ENCODE data around the gene ZNF23.
A peak's percentile ranks its signal among the peaks of the same experiment; 100 is the strongest.

The ZNF23 gene

DNA sequence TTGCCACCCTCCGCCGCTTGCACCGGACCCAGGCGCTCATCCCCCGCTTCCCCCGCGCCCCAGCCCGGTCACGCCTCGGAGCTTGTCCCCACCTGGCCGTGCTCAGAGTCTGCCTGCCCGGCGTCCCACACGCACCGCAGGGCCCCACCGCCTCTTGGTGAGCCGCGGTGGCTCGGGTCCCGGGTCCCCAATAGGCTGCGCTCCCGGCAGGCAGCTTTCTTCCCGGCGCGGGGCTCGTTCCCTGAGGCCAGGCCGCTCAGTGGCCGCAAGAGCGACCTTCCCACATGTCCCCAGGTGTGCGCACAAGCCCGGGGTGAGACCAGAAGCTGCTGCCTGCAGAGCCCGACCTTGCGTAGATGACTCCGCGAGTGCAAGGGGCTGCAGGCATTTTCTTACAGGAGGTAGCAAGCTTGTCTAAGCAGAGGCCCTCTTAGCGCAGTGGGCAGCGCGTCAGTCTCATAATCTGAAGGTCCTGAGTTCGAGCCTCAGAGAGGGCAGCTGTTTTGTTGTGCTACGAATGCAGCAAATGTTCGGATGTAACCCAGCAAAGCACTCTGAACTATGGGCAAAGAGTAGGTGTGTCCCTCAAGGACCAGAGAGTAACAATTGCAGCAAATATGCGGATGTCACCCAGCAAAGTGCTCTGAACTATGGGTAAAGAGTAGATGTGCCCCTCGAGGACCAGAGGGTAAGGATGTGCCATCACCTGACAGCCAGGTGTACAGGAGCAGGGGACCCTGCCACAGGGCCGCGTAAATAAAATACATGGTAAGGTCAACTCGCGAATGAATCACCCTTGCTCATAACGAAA lies 35.8 kb downstream of the ZNF23 start:
- peak; percentile 67 for DNase-seq (ENCODE audit: low spot score)

DNA sequence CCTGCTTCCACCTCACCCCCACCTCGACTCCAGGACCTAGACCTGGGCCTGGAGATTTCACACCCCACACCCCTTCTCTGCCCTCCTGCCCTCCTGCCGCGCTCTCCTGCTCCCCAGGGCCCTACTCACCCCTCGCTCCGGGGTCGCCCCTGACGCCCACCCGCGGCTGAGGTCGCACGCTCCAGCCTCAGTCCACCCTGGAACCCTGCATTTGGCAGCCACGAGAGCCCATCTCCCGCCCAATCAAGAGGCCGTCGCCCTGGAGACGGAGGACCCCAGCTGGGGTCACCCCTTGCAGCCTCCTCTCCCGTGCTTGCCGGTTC lies 36.3 kb downstream of the ZNF23 start:
- no peak for DNase-seq (ENCODE audit: low spot score)

DNA sequence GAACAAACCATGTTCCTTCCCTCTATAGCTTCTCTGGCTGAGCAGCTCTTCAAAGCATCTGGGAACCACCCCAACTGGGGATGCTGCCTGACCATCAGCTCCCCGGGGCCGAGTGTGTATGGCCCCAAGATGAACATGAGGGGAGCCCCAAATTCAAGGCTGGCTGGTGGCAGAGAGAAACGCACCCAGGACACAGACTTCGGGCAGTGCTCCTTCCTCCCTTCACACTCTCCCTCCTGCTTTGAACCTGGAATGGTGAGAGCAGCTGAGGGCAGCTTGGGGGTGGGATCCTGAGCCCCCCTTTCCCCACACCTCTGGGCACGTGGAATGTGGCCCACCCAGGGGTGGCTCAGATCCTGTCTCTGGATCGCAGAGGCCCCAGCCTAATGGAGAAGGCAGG lies 37.4 kb downstream of the ZNF23 start:
- DNase-seq (ENCODE audit: low spot score), result no peak

DNA sequence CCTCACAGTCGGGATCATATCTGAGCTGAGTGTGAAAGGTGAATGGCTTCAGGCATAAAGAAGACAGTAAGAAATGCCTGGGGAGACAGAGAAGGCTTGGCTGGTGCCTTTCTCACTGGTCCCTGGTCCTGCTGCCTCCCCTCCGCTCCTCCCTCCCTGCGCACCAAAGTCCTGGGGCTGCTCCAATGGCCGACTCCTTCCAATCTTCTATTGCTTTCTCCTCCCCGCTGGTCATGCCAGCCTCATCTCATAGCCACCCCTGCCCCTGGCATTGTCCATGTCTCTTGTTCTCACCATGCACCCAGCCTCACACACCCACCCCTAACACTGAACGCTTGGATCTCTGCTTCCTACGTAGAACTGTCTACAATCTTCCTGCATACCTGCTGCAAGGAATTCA lies 38.2 kb downstream of the ZNF23 start:
- DNase-seq (ENCODE audit: low spot score), result no peak

DNA sequence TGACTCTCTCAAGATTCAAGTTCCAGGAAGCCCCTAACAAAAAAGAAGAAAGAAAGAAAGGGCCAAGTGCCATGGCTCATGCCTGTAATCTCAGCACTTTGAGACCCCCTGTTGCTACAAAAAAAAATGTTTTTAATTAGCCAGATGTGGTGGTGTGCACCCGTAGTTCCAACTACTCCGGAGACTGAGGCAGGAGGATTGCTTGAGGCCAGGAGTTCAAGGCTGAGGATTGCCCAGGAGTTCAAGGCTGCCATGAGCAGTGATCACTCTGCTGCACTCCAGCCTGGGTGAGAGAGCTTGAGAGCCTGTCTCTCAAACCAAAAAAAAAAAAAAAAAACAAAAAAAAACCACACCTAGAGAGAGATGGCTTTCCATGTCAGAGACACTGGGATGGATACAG lies 39.0 kb downstream of the ZNF23 start:
- no peak for DNase-seq (ENCODE audit: low spot score)

DNA sequence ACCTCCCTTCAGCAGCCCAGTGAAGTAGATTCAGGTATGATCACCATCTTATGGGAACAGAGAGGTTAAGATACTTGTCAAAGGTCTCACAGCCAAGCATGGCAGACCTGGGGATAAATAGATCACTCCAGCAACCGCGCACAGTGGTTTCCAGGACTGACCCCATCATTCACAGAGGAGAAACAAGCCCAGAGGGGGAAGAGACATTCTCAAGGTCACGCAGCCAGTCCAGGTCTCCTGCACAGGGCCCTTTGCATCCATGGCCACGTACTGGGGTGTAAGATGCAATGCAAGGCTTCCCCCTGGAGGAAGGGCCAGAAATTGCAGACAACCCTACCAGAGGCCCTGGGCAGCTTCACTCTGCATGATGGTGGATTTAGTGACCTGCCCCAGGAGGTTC lies 40.1 kb downstream of the ZNF23 start:
- DNase-seq (ENCODE audit: low spot score), result peak; percentile 64

DNA sequence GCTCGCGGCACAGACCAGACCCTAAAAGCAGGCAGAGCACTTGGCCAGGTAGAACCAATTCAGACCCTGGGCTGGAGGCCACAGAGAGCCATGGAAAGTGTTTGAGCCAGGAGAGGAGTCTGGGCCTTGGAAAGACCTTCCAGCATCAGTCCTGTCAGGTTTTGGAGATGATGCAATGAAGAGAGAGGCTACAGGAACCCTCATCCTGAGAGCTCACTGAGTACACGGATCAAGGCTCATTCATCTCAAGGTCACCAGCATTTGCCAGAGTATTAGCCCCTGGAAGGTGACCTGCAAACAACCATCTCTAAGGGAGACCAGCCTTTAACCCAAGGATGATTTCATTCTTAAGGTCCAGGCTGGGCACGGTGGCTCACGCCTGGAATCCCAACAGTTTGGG lies 48.0 kb downstream of the ZNF23 start:
- no peak for DNase-seq (ENCODE audit: low spot score)

DNA sequence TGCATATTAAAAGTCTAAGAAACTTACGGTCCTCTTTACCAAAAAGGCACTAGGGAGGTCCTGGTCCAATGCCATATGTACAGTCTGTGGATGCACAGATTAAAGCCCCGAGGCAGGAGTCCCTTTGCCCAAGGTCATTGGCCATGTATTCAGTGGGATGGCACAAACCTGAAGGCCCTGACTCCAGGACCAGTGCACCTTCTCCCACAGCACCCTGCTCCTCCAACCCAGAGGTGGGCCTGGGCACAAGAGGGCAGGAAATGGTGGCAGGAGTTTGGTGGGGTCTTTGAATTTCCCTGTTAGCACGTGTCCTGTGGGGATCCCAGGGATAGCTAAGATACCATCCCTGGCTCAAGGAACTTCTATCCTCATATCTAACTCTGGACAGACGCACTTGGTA lies 48.7 kb downstream of the ZNF23 start:
- DNase-seq (ENCODE audit: low spot score), result no peak

DNA sequence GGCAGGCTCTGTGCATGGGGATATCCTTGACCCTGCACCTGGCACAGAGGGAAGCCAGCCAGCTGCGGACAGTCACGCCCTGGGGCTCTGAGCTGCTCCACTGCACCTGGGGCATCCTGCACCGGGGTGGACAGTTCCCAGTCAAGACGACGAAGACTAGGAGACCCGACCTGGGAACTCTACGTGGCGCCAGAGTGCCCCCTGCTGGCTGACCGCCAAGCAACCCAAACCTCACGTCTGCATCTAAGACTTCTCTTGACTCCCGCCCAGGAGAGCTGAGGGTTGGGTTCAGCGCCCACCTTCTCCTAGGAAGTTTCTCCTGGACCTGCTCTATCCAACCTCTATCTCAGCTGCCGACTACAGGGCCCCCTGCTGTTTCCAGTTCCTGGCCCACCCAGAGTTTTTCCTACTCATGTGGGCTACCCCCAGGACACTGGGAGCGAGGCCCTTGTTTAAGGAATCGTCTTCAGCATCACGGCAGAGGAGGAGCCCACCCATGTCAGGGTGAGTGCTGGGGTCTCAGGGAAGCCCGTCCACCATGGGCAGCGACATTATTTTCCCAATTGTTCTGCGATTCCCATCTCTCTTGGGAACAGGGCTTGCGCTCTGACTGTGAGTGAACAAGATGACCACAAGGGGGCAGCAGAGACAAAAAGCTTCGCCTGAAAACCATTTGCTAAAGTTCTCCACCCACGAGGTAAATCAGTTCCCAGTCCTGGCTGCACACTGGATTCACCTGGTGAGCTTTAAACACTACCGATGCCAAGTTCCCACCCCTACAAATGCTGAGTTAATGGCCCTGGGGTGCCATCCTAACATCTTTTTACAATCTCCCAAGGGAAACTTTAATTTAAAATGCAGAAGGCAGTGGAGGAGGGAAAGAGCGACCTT lies 49.5 kb downstream of the ZNF23 start:
- DNase-seq (ENCODE audit: low spot score), result peak; percentile 83

DNA sequence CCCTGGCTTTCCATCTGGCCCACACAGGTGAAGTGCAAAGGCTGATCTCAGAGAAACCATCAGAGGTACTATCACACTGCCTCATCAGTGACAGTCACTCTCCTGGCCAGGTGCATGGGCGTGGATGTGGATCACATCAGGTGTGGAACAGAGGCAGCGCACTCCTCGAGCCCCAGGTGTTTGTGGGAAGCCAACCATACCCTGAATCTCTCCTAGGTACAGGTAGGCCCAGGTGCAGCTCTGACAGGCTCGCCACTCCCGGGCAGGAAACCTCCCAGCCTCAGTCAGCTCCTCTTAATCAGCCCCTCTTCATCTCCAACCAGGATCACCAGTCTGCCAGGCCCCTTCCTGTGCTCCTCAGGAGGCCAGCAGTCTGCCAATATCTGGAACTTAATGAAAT lies 51.9 kb downstream of the ZNF23 start:
- no peak for DNase-seq (ENCODE audit: low spot score)

DNA sequence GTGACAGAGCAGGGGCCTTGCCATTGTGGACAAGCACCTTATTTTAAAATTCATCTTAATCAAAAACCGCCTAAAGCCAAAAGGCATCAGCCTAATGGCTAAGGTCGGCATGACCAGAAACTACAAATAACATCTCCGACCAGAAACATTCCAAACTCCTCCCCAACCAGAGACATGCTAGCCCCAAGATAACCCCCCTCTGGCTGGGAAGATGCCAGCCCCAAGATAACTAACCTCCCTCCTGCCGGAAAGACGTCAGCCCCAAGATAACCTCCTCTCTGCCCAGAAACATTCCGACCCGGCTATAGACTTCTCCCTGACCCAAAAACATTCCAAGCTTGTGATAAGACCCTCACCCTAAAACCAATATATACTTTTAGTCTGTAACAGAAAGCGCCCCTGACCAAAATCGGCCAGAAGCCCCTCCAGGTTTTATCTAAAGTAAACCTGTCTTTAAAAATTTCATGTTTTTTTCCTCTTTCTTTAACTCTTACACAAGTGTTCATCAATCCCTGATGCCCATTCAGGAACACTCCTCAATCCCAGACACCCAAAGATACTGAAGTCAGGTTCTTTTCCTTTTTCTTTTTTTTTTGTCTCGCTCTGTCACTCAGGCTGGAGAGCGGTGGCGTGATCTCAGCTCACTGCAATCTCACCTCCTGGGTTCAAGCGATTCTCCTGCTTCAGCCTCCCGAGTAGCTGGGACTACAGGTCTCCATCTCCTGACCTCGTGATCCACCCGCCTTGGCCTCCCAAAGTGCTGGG lies 52.9 kb downstream of the ZNF23 start:
- no peak for DNase-seq (ENCODE audit: low spot score)

DNA sequence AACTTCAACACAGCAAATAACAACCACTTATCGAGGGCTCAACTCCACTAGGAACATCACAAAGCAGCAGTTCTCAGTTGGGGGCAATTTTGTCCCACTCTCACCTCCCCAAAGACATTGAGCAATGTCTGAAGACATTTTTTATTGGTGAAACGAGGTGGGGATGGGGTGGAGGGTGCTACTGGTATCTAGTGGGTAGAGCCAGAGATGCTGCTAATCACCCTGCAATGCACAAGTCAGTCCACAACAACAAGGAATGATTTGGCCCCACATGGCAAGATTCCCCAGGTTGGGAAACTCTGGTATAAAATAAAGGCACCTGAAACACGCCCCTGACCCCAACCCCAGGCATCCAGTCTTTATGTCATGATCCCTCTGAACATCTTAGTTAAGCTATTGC lies 53.5 kb downstream of the ZNF23 start:
- DNase-seq (ENCODE audit: low spot score), result no peak

DNA sequence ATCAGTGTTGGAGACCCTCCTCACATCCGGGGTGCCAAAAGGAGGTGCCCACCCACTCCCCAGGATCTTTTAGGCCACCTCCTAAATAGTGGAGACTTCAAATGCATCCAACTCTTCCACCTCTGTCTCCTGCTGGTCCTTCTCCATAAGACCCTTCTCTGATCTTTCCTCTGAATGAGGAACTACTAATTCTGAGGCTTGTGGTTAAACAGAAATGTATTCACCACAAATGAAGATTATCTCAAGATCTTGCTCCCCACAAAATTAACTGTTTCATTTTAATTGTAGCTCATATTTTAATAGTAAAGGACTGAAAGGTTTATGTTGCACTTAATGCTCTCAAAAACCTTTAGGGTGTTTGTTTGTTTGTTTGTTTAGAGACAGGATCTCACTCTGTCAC lies 54.3 kb downstream of the ZNF23 start:
- no peak for DNase-seq (ENCODE audit: low spot score)

DNA sequence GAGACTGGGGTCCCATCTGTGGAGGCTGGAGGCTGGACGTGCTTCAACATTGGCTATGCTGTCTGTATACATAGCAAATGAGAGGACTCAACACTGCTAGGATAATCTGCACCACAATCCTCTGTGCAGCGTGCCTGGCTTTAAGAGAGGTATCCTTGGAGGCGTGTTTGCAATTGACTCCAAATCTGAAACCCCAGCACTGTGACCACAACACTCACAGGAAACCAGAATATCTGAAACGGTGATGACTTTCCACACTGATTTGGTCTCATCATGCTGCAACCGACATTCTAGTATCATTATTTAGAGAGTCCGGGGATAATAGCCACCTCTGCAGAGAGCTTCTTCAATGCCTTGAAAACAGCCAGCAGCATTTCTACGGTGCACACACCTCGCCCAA lies 55.3 kb downstream of the ZNF23 start:
- no peak for DNase-seq (ENCODE audit: low spot score)

DNA sequence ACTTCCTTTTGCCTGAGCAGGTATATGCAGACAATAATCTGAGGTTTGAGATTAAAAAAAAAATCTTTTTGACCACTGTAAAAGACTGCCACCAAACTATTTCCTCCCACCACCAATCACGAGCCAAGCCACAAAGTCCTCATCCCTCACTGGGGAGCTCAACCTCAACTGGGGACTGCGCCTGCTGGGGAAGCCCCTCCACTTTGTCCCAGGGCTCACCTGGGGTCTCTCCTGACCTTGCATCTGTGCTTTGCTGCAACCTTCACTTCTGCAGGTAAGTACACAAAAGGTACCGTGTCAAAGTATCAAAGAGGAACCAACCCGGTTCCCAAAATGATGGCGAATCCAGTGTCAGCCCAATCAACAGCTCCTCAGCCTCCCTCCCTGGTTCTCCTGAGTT lies 55.7 kb downstream of the ZNF23 start:
- no peak for DNase-seq (ENCODE audit: low spot score)

DNA sequence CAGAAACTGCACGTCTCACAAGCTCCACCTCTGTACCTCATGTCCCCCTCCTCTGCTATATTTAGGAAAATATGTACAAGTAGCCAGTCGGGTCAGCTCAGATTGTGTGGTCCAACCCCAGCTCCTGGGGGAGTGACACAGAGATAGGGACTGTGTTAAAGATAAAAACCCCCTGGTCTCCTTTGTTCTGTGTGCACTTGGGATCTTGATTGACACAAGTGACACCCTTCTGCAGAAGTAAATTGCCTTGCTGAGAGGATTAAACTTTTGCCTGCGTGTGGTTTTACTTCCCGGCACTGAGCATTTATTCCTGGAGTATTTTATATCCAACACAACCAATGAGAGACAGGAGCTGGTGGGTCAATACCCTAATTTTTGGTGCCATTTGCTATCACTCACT lies 57.7 kb downstream of the ZNF23 start:
- DNase-seq (ENCODE audit: low spot score), result no peak

DNA sequence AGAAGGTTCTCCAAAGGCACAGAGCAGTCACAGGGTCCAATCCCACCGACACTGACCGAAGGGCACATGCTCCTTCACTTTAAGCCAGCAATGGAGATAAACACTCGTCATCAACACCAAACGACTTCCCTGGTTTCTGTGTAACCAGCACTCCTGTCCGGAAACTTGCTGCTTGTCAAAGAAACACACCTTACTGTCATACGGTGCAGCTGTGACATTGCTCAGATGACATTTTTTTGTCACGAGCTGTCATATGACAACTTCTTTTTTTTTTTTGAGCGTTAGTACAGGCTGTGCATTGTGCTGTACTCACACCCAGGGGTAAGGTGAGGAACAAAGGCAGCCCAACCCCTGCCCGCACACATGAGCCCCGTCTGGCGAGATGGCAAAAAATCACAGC lies 59.4 kb downstream of the ZNF23 start:
- no peak for DNase-seq (ENCODE audit: low spot score)

DNA sequence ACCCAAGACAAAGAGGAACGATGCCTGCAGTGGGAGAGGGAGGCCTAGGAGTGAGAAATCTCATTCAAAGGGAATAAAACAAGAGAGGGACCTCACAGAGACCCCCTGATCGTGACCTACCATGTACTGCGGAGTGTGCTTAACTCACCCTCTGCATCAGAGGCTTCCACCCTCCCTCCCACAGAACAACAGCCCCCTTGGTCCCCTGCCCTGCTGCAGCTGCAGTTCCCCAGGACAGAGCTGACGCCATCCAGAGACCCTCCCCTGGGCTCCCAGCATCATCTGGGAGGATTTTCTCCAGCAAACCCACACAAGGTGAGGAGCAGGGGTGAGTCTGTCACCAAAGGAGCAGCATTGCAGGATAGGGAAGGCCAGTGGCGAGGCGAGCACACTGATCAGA lies 60.0 kb downstream of the ZNF23 start:
- DNase-seq (ENCODE audit: low spot score), result no peak

DNA sequence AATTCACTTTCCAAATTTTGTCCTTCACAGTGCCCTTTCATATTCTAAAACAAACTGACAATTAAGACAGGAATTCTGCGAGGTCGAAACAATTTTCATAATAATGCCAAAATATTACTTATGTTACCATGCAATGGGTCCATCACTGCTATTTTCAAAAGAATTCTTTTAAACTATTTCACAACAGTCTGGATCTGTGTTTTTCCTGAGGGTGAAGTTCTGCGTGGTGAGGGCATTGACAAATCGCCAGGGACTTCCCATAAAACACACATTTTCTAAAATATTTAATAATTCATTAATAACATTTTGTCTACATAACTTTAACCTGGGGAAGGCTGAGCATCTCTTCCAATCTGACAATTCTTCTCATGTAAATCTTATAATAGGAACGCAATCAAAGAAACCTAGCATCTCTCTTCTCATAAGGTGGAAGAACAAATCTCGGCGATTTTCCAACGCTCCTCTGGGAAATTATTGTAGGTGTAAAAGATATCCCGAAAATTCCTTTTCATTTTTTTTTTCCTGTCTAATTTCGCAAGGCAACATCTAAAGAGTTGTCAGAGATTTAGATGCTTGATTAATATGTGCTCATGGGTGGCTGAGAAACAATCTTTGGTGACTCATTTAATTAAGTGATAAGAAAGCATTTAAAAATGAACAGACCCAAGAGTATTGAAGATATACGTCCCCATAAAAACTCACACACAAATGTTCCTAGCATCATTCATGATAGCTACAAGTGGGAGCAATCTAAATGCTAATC lies 62.1 kb downstream of the ZNF23 start:
- no peak for DNase-seq (ENCODE audit: low spot score)
